Astrocyte of the spinal cord (primary cell): Measurements from ENCODE around the gene SP4.

ENCODE experiments used
- DNase-seq: peaks from one replicate; pipeline ENCODE4 v3.0.0; 2011; ENCODE audit warnings: low read depth, low spot score
- H3K4me3 ChIP-seq: 2 replicates; pipeline ENCODE4 v1.5.1; 2011; ENCODE audit warnings: low read depth, mild to moderate bottlenecking, low read length, moderate library complexity
- in situ Hi-C: cut with HindIII; loops from 2 replicates; pipeline ENCODE4 v1.10.0; 2017; ENCODE audit warnings: low sequenced_read_pairs
- TF ChIP-seq, protein P1 (sequence below): IDR thresholded peaks from 2 replicates; pipeline ENCODE4 v1.5.1; 2012; ENCODE audit warnings: low read depth, mild to moderate bottlenecking, low read length, inconsistent platforms

SP4 gene

GRCh38 chr7:21430575-21430954 lies 2.7 kb downstream of the SP4 start:
- H3K4me3 ChIP-seq = no peak overlapping the region
- TF ChIP-seq, protein P1, sequence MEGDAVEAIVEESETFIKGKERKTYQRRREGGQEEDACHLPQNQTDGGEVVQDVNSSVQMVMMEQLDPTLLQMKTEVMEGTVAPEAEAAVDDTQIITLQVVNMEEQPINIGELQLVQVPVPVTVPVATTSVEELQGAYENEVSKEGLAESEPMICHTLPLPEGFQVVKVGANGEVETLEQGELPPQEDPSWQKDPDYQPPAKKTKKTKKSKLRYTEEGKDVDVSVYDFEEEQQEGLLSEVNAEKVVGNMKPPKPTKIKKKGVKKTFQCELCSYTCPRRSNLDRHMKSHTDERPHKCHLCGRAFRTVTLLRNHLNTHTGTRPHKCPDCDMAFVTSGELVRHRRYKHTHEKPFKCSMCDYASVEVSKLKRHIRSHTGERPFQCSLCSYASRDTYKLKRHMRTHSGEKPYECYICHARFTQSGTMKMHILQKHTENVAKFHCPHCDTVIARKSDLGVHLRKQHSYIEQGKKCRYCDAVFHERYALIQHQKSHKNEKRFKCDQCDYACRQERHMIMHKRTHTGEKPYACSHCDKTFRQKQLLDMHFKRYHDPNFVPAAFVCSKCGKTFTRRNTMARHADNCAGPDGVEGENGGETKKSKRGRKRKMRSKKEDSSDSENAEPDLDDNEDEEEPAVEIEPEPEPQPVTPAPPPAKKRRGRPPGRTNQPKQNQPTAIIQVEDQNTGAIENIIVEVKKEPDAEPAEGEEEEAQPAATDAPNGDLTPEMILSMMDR = no peak

DNA sequence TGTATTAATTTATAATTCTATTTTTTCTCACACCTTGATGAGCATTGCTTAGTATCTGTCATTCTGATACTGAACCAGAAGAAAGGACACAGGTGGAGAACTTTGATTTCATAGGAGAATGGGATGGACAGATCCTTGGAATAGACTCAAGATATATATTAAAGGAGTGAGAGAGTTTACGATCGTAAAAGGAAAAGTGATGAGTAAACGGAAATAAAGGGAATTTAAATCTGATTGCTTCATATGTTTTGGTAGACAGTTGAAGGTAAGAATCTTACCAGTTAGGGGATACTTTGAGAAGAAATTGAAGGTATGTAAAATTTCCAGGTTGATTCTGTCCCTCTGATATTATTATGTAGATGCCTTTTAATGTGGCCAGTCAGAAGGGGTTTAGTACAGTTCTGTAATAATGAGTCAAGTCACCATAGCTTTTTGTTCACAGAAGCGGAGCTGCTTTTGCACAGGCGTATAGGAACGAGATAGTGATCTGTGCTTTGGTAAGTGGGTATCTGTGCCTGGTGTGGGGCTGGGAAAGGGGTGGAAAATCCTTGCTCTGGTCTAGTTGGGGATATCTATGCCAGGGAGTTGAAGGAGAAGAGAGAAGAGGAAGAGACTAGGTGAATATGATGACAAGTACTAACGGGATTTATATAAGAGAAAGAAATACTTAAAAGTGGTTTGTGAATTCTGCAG lies 15.4 kb downstream of the SP4 start:
- no peak for DNase-seq
- TF ChIP-seq, protein P1 = no peak
- in situ Hi-C loops = no loop called here
- no peak overlapping the region for H3K4me3 ChIP-seq

More at GRCh38 chr7:21430575-21430954, 2.7 kb downstream of the SP4 start:
- in situ Hi-C loops = no loop called here
- no peak for DNase-seq

- TF ChIP-seq, protein P1 = no peak
- DNase-seq = no peak
- no peak overlapping the region for H3K4me3 ChIP-seq
- in situ Hi-C loops = no loop called here
Observed at GRCh38 chr7:21448974-21449373, 21.1 kb downstream of the SP4 start.

DNA sequence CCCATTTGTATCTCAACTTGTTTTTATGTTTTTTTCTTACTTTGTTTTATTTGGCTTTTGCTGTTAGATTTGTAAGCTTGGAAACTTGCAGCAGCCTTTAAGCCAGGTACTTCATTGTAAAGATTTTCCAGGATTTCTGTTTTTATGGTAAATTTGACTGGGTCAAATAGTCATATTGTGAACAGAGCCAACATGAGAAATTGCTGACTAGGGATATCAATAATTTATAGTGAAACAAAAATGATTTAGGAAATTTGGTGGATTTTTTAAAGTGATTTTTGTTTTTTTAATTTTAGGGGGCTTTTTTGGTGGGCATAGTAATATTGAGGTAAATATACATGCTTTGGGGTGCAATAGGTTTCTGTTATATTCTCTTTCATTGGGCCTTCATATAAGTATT lies 22.2 kb downstream of the SP4 start:
- DNase-seq = no peak
- in situ Hi-C loops = no loop called here
- TF ChIP-seq, protein P1 = no peak
- H3K4me3 ChIP-seq = no peak overlapping the region

GRCh38 chr7:21450941-21451340 lies 23.1 kb downstream of the SP4 start:
- no peak overlapping the region for H3K4me3 ChIP-seq
- DNase-seq = no peak
- in situ Hi-C loops = no loop called here
- TF ChIP-seq, protein P1 = no peak

GRCh38 chr7:21454182-21454581 lies 26.3 kb downstream of the SP4 start:
- DNase-seq = no peak
- H3K4me3 ChIP-seq = no peak overlapping the region
- TF ChIP-seq, protein P1 = no peak
- in situ Hi-C loops = no loop called here
